ENCODE data around the gene PNRC2.
"Not testable (repeated sequence)": the region's sequence is repeated elsewhere in the genome, so short reads cannot be mapped to it uniquely, and the experiment has no call there.

The PNRC2 gene

GRCh38 chr1:23927097-23927496 lies 32.5 kb upstream of the PNRC2 start:
- H3K4me1 Mint-ChIP-seq (ENCODE audit: low read depth) = no peaks in the 10 kb centered on the region
- DNase-seq (ENCODE audit: low spot score) = no peak
- no peak overlapping the region for H3K27ac Mint-ChIP-seq
- H3K4me3 Mint-ChIP-seq = no peak overlapping the region
- no peaks in the 10 kb centered on the region for H3K9me3 Mint-ChIP-seq
- H3K27me3 Mint-ChIP-seq (ENCODE audit: low read depth) = peaks cover 10% of the 10 kb centered on the region
- no peaks in the 10 kb centered on the region for H3K36me3 Mint-ChIP-seq (ENCODE audit: low read depth)

GRCh38 chr1:23928789-23929188 lies 30.8 kb upstream of the PNRC2 start:
- Mint-ChIP-seq H3K4me3 (no peak overlapping the region), H3K27ac (no peak overlapping the region), H3K27me3 (ENCODE audit: low read depth) (peaks cover 9% of the 10 kb centered on the region), H3K36me3 (ENCODE audit: low read depth) (no peaks in the 10 kb centered on the region), H3K9me3 (no peaks in the 10 kb centered on the region), H3K4me1 (ENCODE audit: low read depth) (no peaks in the 10 kb centered on the region)
- no peak for DNase-seq (ENCODE audit: low spot score)

GRCh38 chr1:23930270-23930669 lies 29.4 kb upstream of the PNRC2 start:
- H3K27ac Mint-ChIP-seq = no peak overlapping the region
- no peaks in the 10 kb centered on the region for H3K36me3 Mint-ChIP-seq (ENCODE audit: low read depth)
- DNase-seq (ENCODE audit: low spot score) = no peak
- no peaks in the 10 kb centered on the region for H3K9me3 Mint-ChIP-seq
- peaks cover 8% of the 10 kb centered on the region for H3K27me3 Mint-ChIP-seq (ENCODE audit: low read depth)
- no peaks in the 10 kb centered on the region for H3K4me1 Mint-ChIP-seq (ENCODE audit: low read depth)
- no peak overlapping the region for H3K4me3 Mint-ChIP-seq

GRCh38 chr1:23930861-23931490 lies 28.7 kb upstream of the PNRC2 start:
- no peaks in the 10 kb centered on the region for H3K9me3 Mint-ChIP-seq
- no peak for DNase-seq (ENCODE audit: low spot score)
- H3K36me3 Mint-ChIP-seq (ENCODE audit: low read depth) = no peaks in the 10 kb centered on the region
- H3K4me1 Mint-ChIP-seq (ENCODE audit: low read depth) = no peaks in the 10 kb centered on the region
- H3K27me3 Mint-ChIP-seq (ENCODE audit: low read depth) = peaks cover 8% of the 10 kb centered on the region
- no peak overlapping the region for H3K27ac Mint-ChIP-seq
- no peak overlapping the region for H3K4me3 Mint-ChIP-seq

GRCh38 chr1:23931491-23931880 lies 28.1 kb upstream of the PNRC2 start:
- no peaks in the 10 kb centered on the region for H3K9me3 Mint-ChIP-seq
- no peak for DNase-seq (ENCODE audit: low spot score)
- H3K4me1 Mint-ChIP-seq (ENCODE audit: low read depth) = no peaks in the 10 kb centered on the region
- H3K27me3 Mint-ChIP-seq (ENCODE audit: low read depth) = peaks cover 8% of the 10 kb centered on the region
- H3K36me3 Mint-ChIP-seq (ENCODE audit: low read depth) = no peaks in the 10 kb centered on the region
- no peak overlapping the region for H3K4me3 Mint-ChIP-seq
- no peak overlapping the region for H3K27ac Mint-ChIP-seq

- Mint-ChIP-seq H3K4me3 (no peak overlapping the region), H3K27me3 (ENCODE audit: low read depth) (peaks cover 5% of the 10 kb centered on the region), H3K27ac (no peak overlapping the region), H3K4me1 (ENCODE audit: low read depth) (no peaks in the 10 kb centered on the region), H3K9me3 (no peaks in the 10 kb centered on the region), H3K36me3 (ENCODE audit: low read depth) (no peaks in the 10 kb centered on the region)
- no peak for DNase-seq (ENCODE audit: low spot score)
These were observed 23.0 kb upstream of the PNRC2 start for GRCh38 chr1:23936481-23937176.

- H3K4me3 Mint-ChIP-seq = no peak overlapping the region
These were observed 12.3 kb upstream of the PNRC2 start for GRCh38 chr1:23947366-23947765.

GRCh38 chr1:23953020-23953419 lies 6.6 kb upstream of the PNRC2 start:
- Mint-ChIP-seq H3K36me3 (ENCODE audit: low read depth) (no peaks in the 10 kb centered on the region), H3K4me1 (ENCODE audit: low read depth) (peaks cover 20% of the 10 kb centered on the region), H3K27me3 (ENCODE audit: low read depth) (no peaks in the 10 kb centered on the region), H3K9me3 (no peaks in the 10 kb centered on the region), H3K27ac (no peak overlapping the region), H3K4me3 (no peak overlapping the region)
- DNase-seq (ENCODE audit: low spot score) = no peak

More at GRCh38 chr1:23947366-23947765, 12.3 kb upstream of the PNRC2 start:
- no peak for DNase-seq (ENCODE audit: low spot score)
- H3K4me1 Mint-ChIP-seq (ENCODE audit: low read depth) = peaks cover 3% of the 10 kb centered on the region
- peaks cover 23% of the 10 kb centered on the region for H3K27me3 Mint-ChIP-seq (ENCODE audit: low read depth)
- no peak overlapping the region for H3K27ac Mint-ChIP-seq
- H3K9me3 Mint-ChIP-seq = peaks cover 8% of the 10 kb centered on the region
- H3K36me3 Mint-ChIP-seq (ENCODE audit: low read depth) = no peaks in the 10 kb centered on the region

- no peak for DNase-seq (ENCODE audit: low spot score)
- Mint-ChIP-seq H3K27ac (peak overlapping the region; percentile 58), H3K36me3 (ENCODE audit: low read depth) (peaks cover 24% of the 10 kb centered on the region), H3K4me3 (peak overlapping the region; percentile 66), H3K9me3 (no peaks in the 10 kb centered on the region), H3K27me3 (ENCODE audit: low read depth) (no peaks in the 10 kb centered on the region), H3K4me1 (ENCODE audit: low read depth) (peaks cover 36% of the 10 kb centered on the region)
These were observed 2.5 kb upstream of the PNRC2 start for GRCh38 chr1:23957096-23957495.

- not testable (repeated sequence) for H3K27me3 Mint-ChIP-seq (ENCODE audit: low read depth); H3K9me3 Mint-ChIP-seq; DNase-seq (ENCODE audit: low spot score)
- Mint-ChIP-seq H3K36me3 (ENCODE audit: low read depth) (peaks cover 33% of the 10 kb centered on the region), H3K4me1 (ENCODE audit: low read depth) (peaks cover 38% of the 10 kb centered on the region), H3K4me3 (peak overlapping the region; percentile 100), H3K27ac (peak overlapping the region; percentile 100)
These were observed 1.4 kb upstream of the PNRC2 start for GRCh38 chr1:23958040-23958809.

GRCh38 chr1:23958810-23959460 lies 693 bp upstream of the PNRC2 start:
- Mint-ChIP-seq H3K27ac (peak overlapping the region; percentile 100), H3K9me3 (no peaks in the 10 kb centered on the region), H3K27me3 (ENCODE audit: low read depth) (no peaks in the 10 kb centered on the region), H3K4me3 (peak overlapping the region; percentile 100), H3K4me1 (ENCODE audit: low read depth) (peaks cover 40% of the 10 kb centered on the region), H3K36me3 (ENCODE audit: low read depth) (peaks cover 39% of the 10 kb centered on the region)
- DNase-seq (ENCODE audit: low spot score) = peak; percentile 94

GRCh38 chr1:23960291-23961020 lies 828 bp downstream of the PNRC2 start:
- peak overlapping the region; percentile 100 for H3K27ac Mint-ChIP-seq
- no peak for DNase-seq (ENCODE audit: low spot score)
- peaks cover 52% of the 10 kb centered on the region for H3K36me3 Mint-ChIP-seq (ENCODE audit: low read depth)
- H3K4me3 Mint-ChIP-seq = peak overlapping the region; percentile 100
- H3K4me1 Mint-ChIP-seq (ENCODE audit: low read depth) = peaks cover 44% of the 10 kb centered on the region
- H3K27me3 Mint-ChIP-seq (ENCODE audit: low read depth) = no peaks in the 10 kb centered on the region
- H3K9me3 Mint-ChIP-seq = no peaks in the 10 kb centered on the region

- no peaks in the 10 kb centered on the region for H3K27me3 Mint-ChIP-seq (ENCODE audit: low read depth)
- DNase-seq (ENCODE audit: low spot score) = no peak
- peaks cover 48% of the 10 kb centered on the region for H3K4me1 Mint-ChIP-seq (ENCODE audit: low read depth)
- H3K9me3 Mint-ChIP-seq = no peaks in the 10 kb centered on the region
- H3K4me3 Mint-ChIP-seq = peak overlapping the region; percentile 3
- peak overlapping the region; percentile 75 for H3K27ac Mint-ChIP-seq
- H3K36me3 Mint-ChIP-seq (ENCODE audit: low read depth) = peaks cover 75% of the 10 kb centered on the region
These were observed 4.1 kb downstream of the PNRC2 start for GRCh38 chr1:23963617-23964234.
